ENCODE measurements around the gene BSND.

DNA sequence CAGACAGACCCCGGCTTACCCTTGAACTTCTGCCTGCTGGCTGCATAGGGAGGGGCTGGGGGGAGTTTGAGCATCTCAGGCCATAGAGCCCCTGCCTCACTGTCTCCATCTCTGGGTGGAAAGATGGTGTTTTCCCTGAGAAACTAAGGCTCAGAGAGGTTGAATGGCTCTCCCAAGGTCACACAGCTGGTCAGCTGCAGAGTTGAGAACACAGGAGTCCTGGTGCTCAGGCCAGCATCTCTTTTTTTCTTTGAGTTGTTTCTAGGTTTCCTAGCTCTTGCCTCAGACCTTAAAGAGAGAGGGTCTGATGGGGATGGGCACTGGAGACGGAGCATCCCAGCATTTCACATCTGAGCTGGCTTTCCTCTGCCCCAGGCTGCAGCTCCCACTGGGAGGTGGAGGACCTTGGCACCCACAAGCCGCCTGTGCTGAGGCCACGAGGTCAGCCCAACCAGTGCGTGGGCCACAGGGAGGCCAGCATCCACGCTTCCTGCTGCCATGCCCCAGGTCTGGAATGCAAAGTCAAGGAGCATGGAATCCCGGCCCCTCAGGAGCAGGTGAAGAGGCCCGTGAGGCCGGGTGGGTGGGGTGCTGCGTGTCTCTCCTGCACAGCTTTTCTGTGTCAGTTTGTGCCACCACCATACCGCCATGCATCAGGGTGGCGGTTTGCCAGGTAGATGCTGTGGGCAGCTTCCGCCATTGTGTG lies 62.4 kb downstream of the BSND start:
- TF ChIP-seq GATA2 (IDR thresholded peaks at IDR 0.05; ENCODE audit: low read depth, low read length), result no peak
- TF ChIP-seq GATA3 (IDR thresholded peaks at IDR 0.05; ENCODE audit: low read depth, low read length), result no peak

Measured in SH-SY5Y (cell line).